Ascending aorta (tissue), 2 donors: ENCODE measurements around the gene TGFBRAP1. TPM values are rescaled to one million over a fixed set of nuclear protein-coding genes. Genes with fewer than 3 reads are reported as not detected.

Source experiments
- DNase-seq, 2 donors: peaks; one replicate each; pipeline ENCODE4 v3.0.0-alpha.2; 2019; ENCODE audit warnings: low spot score in 2 of 2
- H3K27ac ChIP-seq, 2 donors: fragments of 200-600 bp; sonication (generic); one replicate each; pipeline ENCODE4 v1.5.1; 2016 to 2017; ENCODE audit warnings: mild to moderate bottlenecking in 1 of 2
- H3K27me3 ChIP-seq: fragments of 200-600 bp; sonication (generic); one replicate; pipeline ENCODE4 v1.5.1; 2017
- H3K36me3 ChIP-seq, 2 donors: fragments of 200-600 bp; sonication (generic); one replicate each; pipeline ENCODE4 v1.5.1; 2016
- H3K4me1 ChIP-seq, 2 donors: fragments of 200-600 bp; sonication (generic); one replicate each; pipeline ENCODE4 v1.5.1; 2016 to 2017; ENCODE audit warnings: mild to moderate bottlenecking in 1 of 2
- H3K4me3 ChIP-seq, 2 donors: fragments of 200-600 bp; sonication (generic); one replicate each; pipeline ENCODE4 v1.5.1; 2016 to 2017; ENCODE audit warnings: mild to moderate bottlenecking in 1 of 2
- H3K9me3 ChIP-seq, 2 donors: fragments of 200-600 bp; sonication (generic); one replicate each; pipeline ENCODE4 v1.5.1; 2016
- intact Hi-C: fragments of 100-400 bp; cut with DNase I; formaldehyde crosslinking; loops from one replicate; pipeline ENCODE4 v1.15.1; 2023
- total RNA-seq: library from RNA; depleted of rRNA; stranded (reverse); fragments of >200 nt; gene quantifications from one replicate; pipeline ENCODE4 v1.1.0, GENCODE V29; 2016
- TF ChIP-seq, protein P1 (sequence below), 3 experiments: fragments of 200-600 bp in 2 of 3; fragments of 450-650 bp in 1 of 3; sonication (generic) in 2 of 3; IDR thresholded peaks; one replicate each; pipeline ENCODE4 v1.5.1; 2016 to 2019; ENCODE audit warnings: antibody characterized with exemption in 3 of 3, mild to moderate bottlenecking in 1 of 3, moderate library complexity in 1 of 3

TGFBRAP1 gene, protein sequence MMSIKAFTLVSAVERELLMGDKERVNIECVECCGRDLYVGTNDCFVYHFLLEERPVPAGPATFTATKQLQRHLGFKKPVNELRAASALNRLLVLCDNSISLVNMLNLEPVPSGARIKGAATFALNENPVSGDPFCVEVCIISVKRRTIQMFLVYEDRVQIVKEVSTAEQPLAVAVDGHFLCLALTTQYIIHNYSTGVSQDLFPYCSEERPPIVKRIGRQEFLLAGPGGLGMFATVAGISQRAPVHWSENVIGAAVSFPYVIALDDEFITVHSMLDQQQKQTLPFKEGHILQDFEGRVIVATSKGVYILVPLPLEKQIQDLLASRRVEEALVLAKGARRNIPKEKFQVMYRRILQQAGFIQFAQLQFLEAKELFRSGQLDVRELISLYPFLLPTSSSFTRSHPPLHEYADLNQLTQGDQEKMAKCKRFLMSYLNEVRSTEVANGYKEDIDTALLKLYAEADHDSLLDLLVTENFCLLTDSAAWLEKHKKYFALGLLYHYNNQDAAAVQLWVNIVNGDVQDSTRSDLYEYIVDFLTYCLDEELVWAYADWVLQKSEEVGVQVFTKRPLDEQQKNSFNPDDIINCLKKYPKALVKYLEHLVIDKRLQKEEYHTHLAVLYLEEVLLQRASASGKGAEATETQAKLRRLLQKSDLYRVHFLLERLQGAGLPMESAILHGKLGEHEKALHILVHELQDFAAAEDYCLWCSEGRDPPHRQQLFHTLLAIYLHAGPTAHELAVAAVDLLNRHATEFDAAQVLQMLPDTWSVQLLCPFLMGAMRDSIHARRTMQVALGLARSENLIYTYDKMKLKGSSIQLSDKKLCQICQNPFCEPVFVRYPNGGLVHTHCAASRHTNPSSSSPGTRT
- 30.1 TPM for total RNA-seq

DNA sequence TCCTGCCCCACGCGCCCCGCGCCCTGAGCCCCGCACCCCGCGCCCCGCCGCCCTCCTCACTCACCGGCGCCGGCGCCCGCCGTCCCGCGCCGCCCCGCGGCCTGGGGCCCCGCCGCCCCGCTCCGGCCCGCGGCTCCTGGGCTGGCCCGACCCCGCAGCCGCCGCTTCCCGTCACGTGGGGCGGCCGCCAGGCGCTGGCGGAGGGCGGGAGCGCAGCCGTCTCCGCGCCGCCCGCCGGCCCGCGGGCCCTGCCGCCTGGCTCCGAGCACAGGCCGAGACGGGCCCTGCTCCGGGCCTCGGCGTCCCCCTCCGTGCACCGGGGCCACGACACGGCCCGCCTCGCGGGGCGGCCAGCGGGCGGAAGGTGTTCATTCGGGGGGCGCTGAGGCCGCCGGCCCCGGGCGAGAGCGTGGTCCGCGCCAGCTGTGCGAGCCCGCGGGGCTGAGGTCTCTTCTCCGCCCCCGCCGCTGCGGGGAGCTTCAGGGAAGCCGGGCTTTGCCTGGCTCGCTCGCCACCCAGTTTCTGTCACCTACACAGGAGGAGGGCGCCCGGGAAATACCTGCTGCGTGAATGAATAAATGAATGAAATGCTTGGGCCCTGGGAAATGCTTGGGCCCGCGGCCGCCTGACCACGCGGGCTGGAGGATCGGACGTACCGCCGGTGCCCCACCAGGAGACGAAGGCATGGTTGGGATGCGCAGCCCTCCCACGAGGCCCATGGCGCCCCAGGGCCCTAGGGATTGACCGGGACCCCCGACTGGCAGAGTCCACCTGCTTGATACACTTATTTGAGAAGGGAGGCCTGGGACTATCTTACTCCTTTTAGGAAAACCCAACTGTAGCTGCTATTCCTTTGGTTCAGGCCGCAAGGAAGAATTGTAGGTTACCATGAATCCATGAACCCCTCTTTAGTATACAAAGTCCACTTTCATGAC lies at the start of gene TGFBRAP1:
TGFBRAP1 (minus strand) TSS at position 175 of the 935 bp plus-strand sequence. CDS start 21,434 bp downstream, outside the sequence.
- intact Hi-C loops: no loop called here
- peaks cover 0 to 3% of the 10 kb centered on the region in 2 donors for H3K36me3 ChIP-seq
- no peaks in the 10 kb centered on the region for H3K27me3 ChIP-seq
- H3K9me3 ChIP-seq: no peaks in the 10 kb centered on the region
- H3K27ac ChIP-seq: peak within 1 kb of the TSS; percentile 81 to 88
- peaks cover 0 to 14% of the 10 kb centered on the region in 2 donors for H3K4me1 ChIP-seq
- DNase-seq: peak in 1 of 2 donors; percentile 68
- peak within 1 kb of the TSS; percentile 83 to 91 for H3K4me3 ChIP-seq
- TF ChIP-seq, protein P1, sequence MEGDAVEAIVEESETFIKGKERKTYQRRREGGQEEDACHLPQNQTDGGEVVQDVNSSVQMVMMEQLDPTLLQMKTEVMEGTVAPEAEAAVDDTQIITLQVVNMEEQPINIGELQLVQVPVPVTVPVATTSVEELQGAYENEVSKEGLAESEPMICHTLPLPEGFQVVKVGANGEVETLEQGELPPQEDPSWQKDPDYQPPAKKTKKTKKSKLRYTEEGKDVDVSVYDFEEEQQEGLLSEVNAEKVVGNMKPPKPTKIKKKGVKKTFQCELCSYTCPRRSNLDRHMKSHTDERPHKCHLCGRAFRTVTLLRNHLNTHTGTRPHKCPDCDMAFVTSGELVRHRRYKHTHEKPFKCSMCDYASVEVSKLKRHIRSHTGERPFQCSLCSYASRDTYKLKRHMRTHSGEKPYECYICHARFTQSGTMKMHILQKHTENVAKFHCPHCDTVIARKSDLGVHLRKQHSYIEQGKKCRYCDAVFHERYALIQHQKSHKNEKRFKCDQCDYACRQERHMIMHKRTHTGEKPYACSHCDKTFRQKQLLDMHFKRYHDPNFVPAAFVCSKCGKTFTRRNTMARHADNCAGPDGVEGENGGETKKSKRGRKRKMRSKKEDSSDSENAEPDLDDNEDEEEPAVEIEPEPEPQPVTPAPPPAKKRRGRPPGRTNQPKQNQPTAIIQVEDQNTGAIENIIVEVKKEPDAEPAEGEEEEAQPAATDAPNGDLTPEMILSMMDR (IDR thresholded peaks at IDR 0.05): no peak

DNA sequence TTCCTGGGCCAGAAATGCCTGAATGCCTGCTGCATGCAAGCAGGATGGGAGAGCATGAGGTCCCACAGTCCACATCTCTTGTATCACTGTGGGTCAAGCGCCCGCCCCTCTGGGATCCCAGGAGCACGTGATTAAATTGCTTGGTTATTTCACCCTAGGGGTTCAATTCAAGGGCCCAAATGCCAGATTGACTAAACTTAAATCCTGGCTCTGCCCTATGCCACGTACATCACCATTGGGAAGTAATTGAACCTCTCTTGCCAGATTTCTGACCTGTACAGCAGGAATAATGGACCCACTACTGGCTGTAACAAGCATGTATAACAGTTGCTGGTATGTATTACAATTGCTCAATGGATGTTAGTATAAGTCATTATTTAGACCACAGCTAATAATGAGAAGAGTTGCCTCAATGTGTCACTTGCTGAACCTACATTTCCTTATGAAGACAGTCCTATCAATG lies 49.4 kb upstream of the TGFBRAP1 start:
- Histone ChIP-seq H3K27ac (no peak overlapping the region), H3K27me3 (no peaks in the 10 kb centered on the region), H3K4me3 (no peak overlapping the region), H3K36me3 (peaks cover 0 to 4% of the 10 kb centered on the region in 2 donors), H3K4me1 (peaks cover 0 to 28% of the 10 kb centered on the region in 2 donors), H3K9me3 (no peaks in the 10 kb centered on the region)
- peak in 1 of 2 donors; percentile 48 for DNase-seq
- intact Hi-C loops: no loop called here
- TF ChIP-seq, protein P1 (IDR thresholded peaks at IDR 0.05): no peak

DNA sequence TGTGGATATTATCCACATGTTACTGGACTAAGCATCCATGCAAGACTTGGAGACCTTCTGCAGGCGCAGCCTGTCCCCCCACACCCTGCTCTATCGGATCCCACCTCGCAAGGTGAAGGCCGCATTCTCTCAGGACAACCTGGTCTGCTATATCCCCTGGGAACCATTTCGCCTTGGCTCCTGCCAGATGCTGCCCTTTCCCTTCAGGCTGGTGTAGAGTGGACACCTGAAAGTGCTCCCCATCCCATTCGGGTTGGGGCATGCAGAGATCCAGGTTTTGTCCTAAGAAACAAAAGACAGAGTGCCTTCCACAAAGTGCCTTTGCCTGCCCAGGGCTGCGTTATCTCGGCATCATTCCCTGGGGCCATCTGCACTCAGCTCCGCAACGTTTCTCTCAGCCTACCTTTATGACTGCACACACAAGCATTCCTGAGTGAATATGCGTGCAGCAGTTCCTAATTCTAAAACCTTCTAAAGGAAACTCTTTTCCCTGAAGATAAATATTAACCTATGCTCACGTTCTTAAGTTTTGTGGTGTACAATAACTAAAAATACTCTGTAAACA lies 48.8 kb upstream of the TGFBRAP1 start:
- TF ChIP-seq, protein P1 (IDR thresholded peaks at IDR 0.05): no peak
- DNase-seq: peak in 1 of 2 donors; percentile 18
- Histone ChIP-seq H3K27me3 (no peaks in the 10 kb centered on the region), H3K9me3 (no peaks in the 10 kb centered on the region), H3K36me3 (peaks cover 0 to 4% of the 10 kb centered on the region in 2 donors), H3K4me1 (peaks cover 0 to 26% of the 10 kb centered on the region in 2 donors), H3K4me3 (no peak overlapping the region), H3K27ac (no peak overlapping the region)
- intact Hi-C loops: no loop called here

DNA sequence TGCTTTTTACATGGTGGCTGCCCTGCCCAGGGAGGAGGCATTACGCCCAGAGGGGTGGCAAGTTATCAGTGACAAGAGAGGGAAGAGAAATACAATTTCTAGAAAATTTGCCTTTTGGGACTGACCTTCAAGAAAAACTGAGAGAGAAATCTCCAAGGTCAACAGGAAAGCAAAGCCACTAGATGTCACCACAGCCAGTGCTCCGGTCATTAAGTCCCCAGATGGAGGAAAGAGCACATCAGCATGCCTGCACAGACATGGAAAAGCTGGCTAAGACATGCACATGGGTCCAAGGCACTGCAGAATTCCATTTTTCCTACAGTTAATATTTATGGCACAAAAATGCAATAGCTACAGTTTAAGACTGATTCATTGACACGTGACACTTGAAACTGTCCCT lies 48.3 kb upstream of the TGFBRAP1 start:
- no peaks in the 10 kb centered on the region for H3K9me3 ChIP-seq
- TF ChIP-seq, protein P1 (IDR thresholded peaks at IDR 0.05): no peak
- peak in 1 of 2 donors; percentile 30 for DNase-seq
- H3K27ac ChIP-seq: no peak overlapping the region
- H3K36me3 ChIP-seq: peaks cover 0 to 8% of the 10 kb centered on the region in 2 donors
- intact Hi-C loops: no loop called here
- H3K27me3 ChIP-seq: no peaks in the 10 kb centered on the region
- peaks cover 1 to 22% of the 10 kb centered on the region in 2 donors for H3K4me1 ChIP-seq
- no peak overlapping the region for H3K4me3 ChIP-seq
